Measurements from ENCODE around the gene SETD1A.

Gene SETD1A

DNA sequence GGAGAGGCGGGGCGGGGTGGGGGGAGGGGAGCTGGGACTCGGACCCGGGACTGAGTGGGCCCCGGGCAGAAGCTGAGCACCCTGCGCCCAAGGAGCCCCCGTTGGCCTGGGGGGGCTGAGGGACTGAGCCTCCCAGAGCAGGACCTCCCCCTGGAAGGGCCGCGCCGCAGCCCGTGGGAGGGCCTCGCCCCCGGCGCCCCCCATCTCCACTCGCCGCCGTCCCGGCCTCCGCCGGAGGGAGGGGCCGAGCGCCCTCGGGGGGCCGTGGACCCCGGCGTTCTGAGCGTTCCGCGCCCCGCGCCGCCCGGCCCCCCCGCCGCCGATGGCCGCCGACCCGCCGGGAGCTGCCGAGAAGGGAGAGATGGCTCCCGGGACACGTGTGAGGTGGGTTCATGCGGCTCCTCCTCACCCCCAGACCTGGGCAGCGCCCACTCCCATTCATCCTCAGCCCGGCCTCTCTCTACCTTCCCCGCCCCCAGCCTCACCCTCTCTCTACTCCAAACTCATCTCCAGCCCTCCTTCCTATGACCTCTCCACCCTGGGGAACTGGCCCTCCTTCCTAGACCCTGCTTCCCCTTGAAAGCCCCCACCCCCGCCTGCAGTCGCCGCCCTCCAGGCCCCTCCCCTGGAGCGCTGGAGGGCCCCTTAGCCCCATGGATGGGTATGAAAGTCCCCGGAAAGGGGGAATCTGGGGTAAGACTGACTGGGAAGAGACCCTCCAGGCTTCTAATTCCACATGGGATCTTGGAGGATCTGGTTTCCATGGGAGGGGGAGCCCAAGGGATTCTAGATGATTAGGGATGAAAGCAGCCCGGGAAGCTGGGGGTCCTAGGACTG, 33.3 kb upstream of the SETD1A start:
- in situ Hi-C loops (cut with HindIII; ENCODE audit: low pct_unique_long_range_greater_than_20kb, low sequenced_read_pairs): no loop called here
- DNase-seq (ENCODE audit: low read depth in 1 of 2, low spot score in 1 of 2): no peak

GRCh38 chr16:30924913-30925631, 32.5 kb upstream of the SETD1A start:
- no peak for DNase-seq (ENCODE audit: low read depth in 1 of 2, low spot score in 1 of 2)
- no peak for TF ChIP-seq JUND (IDR thresholded peaks at IDR 0.05; ENCODE audit: low read depth)
- in situ Hi-C loops (cut with HindIII; ENCODE audit: low pct_unique_long_range_greater_than_20kb, low sequenced_read_pairs): no loop called here

More for the DNA sequence above, 33.3 kb upstream of the SETD1A start:
- TF ChIP-seq JUND (IDR thresholded peaks at IDR 0.05; ENCODE audit: low read depth): no peak

DNA sequence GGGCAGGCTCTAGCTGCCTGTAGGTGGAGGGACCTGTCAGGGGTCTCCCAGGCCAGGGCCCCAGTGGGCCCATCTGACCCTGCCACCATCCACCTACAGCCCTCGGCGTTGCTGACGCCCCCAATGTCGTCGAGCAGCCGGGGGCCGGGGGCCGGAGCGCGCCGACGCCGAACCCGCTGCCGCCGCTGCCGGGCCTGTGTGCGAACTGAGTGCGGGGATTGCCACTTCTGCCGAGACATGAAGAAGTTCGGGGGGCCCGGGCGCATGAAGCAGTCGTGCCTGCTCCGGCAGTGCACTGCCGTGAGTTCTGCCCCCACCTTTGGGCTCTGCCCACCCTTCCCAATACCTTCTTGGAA, 31.9 kb upstream of the SETD1A start:
- no peak for TF ChIP-seq JUND (IDR thresholded peaks at IDR 0.05; ENCODE audit: low read depth)
- in situ Hi-C loops (cut with HindIII; ENCODE audit: low pct_unique_long_range_greater_than_20kb, low sequenced_read_pairs): no loop called here
- no peak for DNase-seq (ENCODE audit: low read depth in 1 of 2, low spot score in 1 of 2)

- TF ChIP-seq JUND (IDR thresholded peaks at IDR 0.05; ENCODE audit: low read depth): no peak
- in situ Hi-C loops (cut with HindIII; ENCODE audit: low pct_unique_long_range_greater_than_20kb, low sequenced_read_pairs): no loop called here
- DNase-seq (ENCODE audit: low read depth in 1 of 2, low spot score in 1 of 2): no peak
Observed at GRCh38 chr16:30925995-30926811, 31.4 kb upstream of the SETD1A start.

DNA sequence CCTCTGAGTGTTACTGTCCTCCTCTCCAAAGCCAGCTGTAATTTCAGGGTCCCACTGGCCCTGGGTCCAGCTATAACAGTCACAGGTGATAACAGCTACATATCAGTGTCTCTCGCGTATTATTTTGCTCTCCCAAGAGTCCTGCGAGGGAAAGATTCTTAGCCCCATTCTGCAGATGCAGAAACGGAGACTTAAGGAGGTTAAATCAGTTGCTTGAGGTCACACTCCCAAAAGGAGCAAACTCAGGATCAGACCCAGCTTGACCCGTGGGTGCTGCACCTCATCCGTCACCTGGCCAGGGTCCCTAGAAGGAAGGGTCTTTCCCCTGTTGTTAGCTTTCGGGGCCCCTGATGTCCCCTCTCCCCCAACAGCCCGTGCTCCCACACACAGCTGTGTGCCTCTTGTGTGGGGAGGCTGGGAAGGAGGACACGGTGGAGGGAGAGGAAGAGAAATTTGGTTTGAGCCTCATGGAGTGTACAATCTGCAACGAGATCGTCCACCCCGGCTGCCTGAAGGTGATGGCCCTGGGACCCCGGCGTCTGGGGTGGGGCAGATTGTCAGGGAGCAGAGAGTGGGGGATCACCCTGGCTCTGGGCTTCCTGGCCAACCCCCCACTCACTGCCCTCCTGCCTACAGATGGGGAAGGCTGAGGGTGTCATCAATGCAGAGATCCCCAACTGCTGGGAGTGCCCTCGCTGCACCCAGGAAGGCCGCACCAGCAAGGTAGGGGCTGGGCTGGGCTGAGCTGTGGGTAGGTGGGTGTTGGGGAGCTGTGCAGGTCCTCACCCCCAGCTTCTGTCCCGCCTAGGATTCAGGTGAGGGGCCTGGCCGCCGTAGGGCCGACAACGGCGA, 30.4 kb upstream of the SETD1A start:
- DNase-seq (ENCODE audit: low read depth in 1 of 2, low spot score in 1 of 2): no peak
- no peak for TF ChIP-seq JUND (IDR thresholded peaks at IDR 0.05; ENCODE audit: low read depth)
- in situ Hi-C loops (cut with HindIII; ENCODE audit: low pct_unique_long_range_greater_than_20kb, low sequenced_read_pairs): no loop called here

DNA sequence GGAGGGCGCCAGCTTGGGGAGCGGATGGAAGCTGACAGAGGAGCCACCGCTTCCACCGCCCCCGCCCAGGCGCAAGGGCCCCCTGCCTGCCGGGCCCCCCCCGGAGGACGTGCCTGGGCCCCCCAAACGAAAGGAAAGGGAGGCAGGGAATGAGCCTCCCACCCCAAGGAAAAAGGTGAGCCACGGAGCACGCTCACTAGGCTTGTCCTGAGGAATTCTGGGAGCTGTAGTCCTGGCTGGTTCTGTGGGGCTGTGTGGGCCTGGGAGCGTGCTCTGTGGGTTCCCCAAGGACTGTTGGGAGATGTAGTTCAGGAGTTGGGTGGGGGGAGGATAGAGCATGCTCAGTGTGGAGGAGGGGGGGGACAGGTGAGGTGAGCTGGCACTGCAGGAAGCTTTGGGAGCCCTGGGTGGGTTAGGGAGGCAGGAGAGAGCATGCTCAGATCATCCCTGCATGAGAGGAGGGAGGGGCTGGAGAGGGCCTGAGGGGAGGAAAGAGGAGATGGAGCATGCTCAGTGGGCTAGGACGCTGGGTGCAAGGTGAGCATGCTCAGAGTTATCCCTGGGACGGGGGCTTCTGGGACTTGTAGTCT, 29.7 kb upstream of the SETD1A start:
- in situ Hi-C loops (cut with HindIII; ENCODE audit: low pct_unique_long_range_greater_than_20kb, low sequenced_read_pairs): no loop called here
- no peak for TF ChIP-seq JUND (IDR thresholded peaks at IDR 0.05; ENCODE audit: low read depth)
- DNase-seq (ENCODE audit: low read depth in 1 of 2, low spot score in 1 of 2): peak; percentile 82 to 83

GRCh38 chr16:30928390-30928789, 29.2 kb upstream of the SETD1A start:
- no peak for TF ChIP-seq JUND (IDR thresholded peaks at IDR 0.05; ENCODE audit: low read depth)
- in situ Hi-C loops (cut with HindIII; ENCODE audit: low pct_unique_long_range_greater_than_20kb, low sequenced_read_pairs): no loop called here
- DNase-seq (ENCODE audit: low read depth in 1 of 2, low spot score in 1 of 2): no peak

DNA sequence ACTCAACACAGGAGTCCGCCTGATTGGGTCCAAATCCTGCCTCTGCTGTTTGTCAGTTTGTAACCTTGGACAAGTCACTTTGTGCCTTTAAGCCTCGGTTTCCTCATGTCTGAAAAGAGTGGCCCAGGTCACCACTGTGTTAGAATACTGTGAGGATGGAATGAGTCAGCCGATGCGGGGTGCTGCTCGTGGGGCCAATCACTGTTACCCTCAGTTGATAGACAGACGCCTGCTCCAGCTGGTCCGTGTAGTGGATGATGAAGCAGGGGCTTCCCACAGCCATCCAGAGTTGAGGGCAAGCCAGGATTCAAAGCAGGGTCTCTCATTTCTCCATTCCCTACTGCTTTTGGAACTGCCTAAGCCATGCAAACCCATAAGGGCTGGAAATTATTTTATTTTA, 28.4 kb upstream of the SETD1A start:
- no peak for DNase-seq (ENCODE audit: low read depth in 1 of 2, low spot score in 1 of 2)
- TF ChIP-seq JUND (IDR thresholded peaks at IDR 0.05; ENCODE audit: low read depth): no peak
- in situ Hi-C loops (cut with HindIII; ENCODE audit: low pct_unique_long_range_greater_than_20kb, low sequenced_read_pairs): no loop called here

GRCh38 chr16:30930160-30930571, 27.4 kb upstream of the SETD1A start:
- no peak for TF ChIP-seq JUND (IDR thresholded peaks at IDR 0.05; ENCODE audit: low read depth)
- in situ Hi-C loops (cut with HindIII; ENCODE audit: low pct_unique_long_range_greater_than_20kb, low sequenced_read_pairs): no loop called here
- no peak for DNase-seq (ENCODE audit: low read depth in 1 of 2, low spot score in 1 of 2)

GRCh38 chr16:30931068-30931650, 26.4 kb upstream of the SETD1A start:
- TF ChIP-seq JUND (IDR thresholded peaks at IDR 0.05; ENCODE audit: low read depth): no peak
- DNase-seq (ENCODE audit: low read depth in 1 of 2, low spot score in 1 of 2): no peak
- in situ Hi-C loops (cut with HindIII; ENCODE audit: low pct_unique_long_range_greater_than_20kb, low sequenced_read_pairs): no loop called here

- DNase-seq (ENCODE audit: low read depth in 1 of 2, low spot score in 1 of 2): peak in 1 of 2 experiments; percentile 76
- no peak for TF ChIP-seq JUND (IDR thresholded peaks at IDR 0.05; ENCODE audit: low read depth)
Observed at GRCh38 chr16:30934827-30935557, 22.6 kb upstream of the SETD1A start.

More at GRCh38 chr16:30934827-30935557, 22.6 kb upstream of the SETD1A start:
- in situ Hi-C loops (cut with HindIII; ENCODE audit: low pct_unique_long_range_greater_than_20kb, low sequenced_read_pairs): no loop called here

All from T47D (cell line).